Measurements from ENCODE around the gene IL4I1. TPM values are rescaled to one million over a fixed set of nuclear protein-coding genes. Genes with fewer than 3 reads are reported as not detected.

The IL4I1 gene
- polyA plus RNA-seq, 1 of the 3 experiments (the other 2 are of a cell fraction), result 0.35 TPM

GRCh38 chr19:49884760-49885159 is 11.9 kb downstream of the IL4I1 start:
- TF ChIP-seq RFX5 (IDR thresholded peaks at IDR 0.05; ENCODE audit: low read length), result no peak
- TF ChIP-seq TAF1 (IDR thresholded peaks at IDR 0.05; ENCODE audit: borderline replicate concordance, low read depth, low read length), result no peak
- TF ChIP-seq USF1 (IDR thresholded peaks at IDR 0.05; ENCODE audit: borderline replicate concordance, low read depth), result no peak
- no peak for TF ChIP-seq GABPA (IDR thresholded peaks at IDR 0.05; ENCODE audit: low read depth)
- TF ChIP-seq ELF1 (IDR thresholded peaks at IDR 0.05), result no peak
- TF ChIP-seq RXRA (IDR thresholded peaks at IDR 0.05; ENCODE audit: borderline replicate concordance, low read depth), result no peak
- no peak for TF ChIP-seq GATA2 (CRISPR knock-in tag; IDR thresholded peaks at IDR 0.05)
- no peak for TF ChIP-seq ZBTB33 (IDR thresholded peaks at IDR 0.05; ENCODE audit: borderline replicate concordance, low read depth)
- TF ChIP-seq IRF3 (IDR thresholded peaks at IDR 0.05; ENCODE audit: low read depth, low read length), result no peak
- TF ChIP-seq MEF2A (IDR thresholded peaks at IDR 0.05; ENCODE audit: borderline replicate concordance, low read depth), result no peak
- TF ChIP-seq RCOR1 (IDR thresholded peaks at IDR 0.05; ENCODE audit: low read length), result no peak
- no peak for TF ChIP-seq NFIC (IDR thresholded peaks at IDR 0.05; ENCODE audit: borderline replicate concordance)
- TF ChIP-seq FOXM1 (IDR thresholded peaks at IDR 0.05; ENCODE audit: low read depth), result no peak
- TF ChIP-seq CTCF (IDR thresholded peaks at IDR 0.05), result no peak
- H3K9me3 ChIP-seq, result no peaks in the 10 kb centered on the region
- 0 out of 2 replicates have a peak, but pooled peaks cover 3% of the 10 kb centered on the region for H3K79me2 ChIP-seq (ENCODE audit: insufficient read depth)
- peaks cover 36 to 48% of the 10 kb centered on the region in 2 experiments for H3K36me3 ChIP-seq (replicated peaks in 1 of 2; ENCODE audit: control insufficient read depth in 1 of 2, insufficient read depth in 2 of 2, low read length in 1 of 2)
- H3K9ac ChIP-seq, result no peak overlapping the region
- POLR2A ChIA-PET, result no interaction called here
- 93% methylated on average over 2 of the region's 3 CpGs for WGBS (ENCODE audit: low lambda C conversion rate)
- no peak overlapping the region for H3K27ac ChIP-seq (ENCODE audit: low read depth in 2 of 2, low read length in 1 of 2)
- H3K4me2 ChIP-seq, result no peak overlapping the region
- CTCF ChIA-PET, result no interaction called here
- H3F3A ChIP-seq (replicated peaks; ENCODE audit: insufficient read depth), result peaks cover 10% of the 10 kb centered on the region
- no peaks in the 10 kb centered on the region for H4K20me1 ChIP-seq (ENCODE audit: insufficient read depth)
- no peak overlapping the region for H2AFZ ChIP-seq (ENCODE audit: low read depth)
- no peak overlapping the region for H3K4me3 ChIP-seq (ENCODE audit: low read depth in 2 of 2, low read length in 1 of 2)
- H3K9me2 ChIP-seq, result no peaks in the 10 kb centered on the region
- no peaks in the 10 kb centered on the region for H3K27me3 ChIP-seq (ENCODE audit: insufficient read depth)
- no peak for DNase-seq
- peaks cover 0 to under 1% of the 10 kb centered on the region in 2 experiments; a peak in 1 of 4 replicates for H3K4me1 ChIP-seq (ENCODE audit: control insufficient read depth in 1 of 2, insufficient read depth in 2 of 2, low read depth in 1 of 2, low read length in 1 of 2)
